B cell (primary cell): ENCODE measurements around the gene IFI35.

Experiments used
- CTCF ChIP-seq: fragments of 200-600 bp; IDR thresholded peaks from one replicate; pipeline ENCODE4 v1.8.0; 2022; ENCODE audit warnings: antibody characterized with exemption, mild to moderate bottlenecking
- EZH2 ChIP-seq: IDR thresholded peaks from 2 replicates; pipeline ENCODE4 v1.6.1; 2012; ENCODE audit warnings: borderline replicate concordance, low read depth, mild to moderate bottlenecking, moderate library complexity, low read length; ENCODE audit not compliant: insufficient read depth, poor library complexity, severe bottlenecking

- TF ChIP-seq CTCF (no peak), EZH2 (no peak)
Observed at GRCh38 chr17:42964161-42964932, 42.2 kb upstream of the IFI35 start, which contains the start of gene AARSD1.
